MCF 10A (cell line): ENCODE measurements around the gene RPS18. TPM values are rescaled to one million over a fixed set of nuclear protein-coding genes. Genes with fewer than 3 reads are reported as not detected.

ENCODE experiments used
- BruUV-seq: library from RNA; stranded (reverse); fragments of 400-500 nt; replicated peaks from 2 replicates; lab custom pipeline; 2021; lab: Mats Ljungman, UMichigan
- CTCF ChIA-PET: fragments of 300-600 bp; sonication (Branson Sonifier 250); formaldehyde crosslinking; extraction: SDS; loops from one replicate; lab custom pipeline; 2021; ENCODE audit warnings: antibody characterized with exemption, inconsistent platforms; lab: Yijun Ruan, JAX
- POLR2A ChIA-PET: fragments of 300-600, 350-650 bp; sonication (Branson Sonifier 250); formaldehyde crosslinking; extraction: SDS; loops from one replicate; lab custom pipeline; 2020; ENCODE audit warnings: antibody characterized with exemption, inconsistent platforms; lab: Yijun Ruan, JAX
- DNase-seq: peaks from one replicate; pipeline ENCODE4 v3.0.0-alpha.2; 2018; ENCODE audit not compliant: unreplicated experiment
- H3K27ac Mint-ChIP-seq: one replicate; pipeline ENCODE4 v1.8.0; 2022; ENCODE audit warnings: mild to moderate bottlenecking, low read depth, mixed read lengths; ENCODE audit not compliant: unreplicated experiment
- H3K27me3 Mint-ChIP-seq: one replicate; pipeline ENCODE4 v1.8.0; 2022; ENCODE audit warnings: mixed read lengths; ENCODE audit not compliant: insufficient read depth, unreplicated experiment
- H3K36me3 Mint-ChIP-seq: one replicate; pipeline ENCODE4 v1.8.0; 2022; ENCODE audit warnings: mild to moderate bottlenecking, moderate library complexity, mixed read lengths; ENCODE audit not compliant: insufficient read depth, unreplicated experiment
- H3K4me1 Mint-ChIP-seq: one replicate; pipeline ENCODE4 v1.8.0; 2022; ENCODE audit warnings: mixed read lengths; ENCODE audit not compliant: insufficient read depth, unreplicated experiment
- H3K4me3 Mint-ChIP-seq: one replicate; pipeline ENCODE4 v1.8.0; 2022; ENCODE audit warnings: mild to moderate bottlenecking, moderate library complexity, mixed read lengths; ENCODE audit not compliant: unreplicated experiment
- H3K9me3 Mint-ChIP-seq: one replicate; pipeline ENCODE4 v1.8.0; 2022; ENCODE audit warnings: mixed read lengths; ENCODE audit not compliant: unreplicated experiment
- intact Hi-C: fragments of 100-400 bp; cut with micrococcal nuclease; formaldehyde crosslinking; loops from 2 replicates; pipeline ENCODE4 v1.14.1; 2022
- total RNA-seq: library from RNA; stranded (reverse); gene quantifications from 2 replicates; pipeline ENCODE4 v1.2.3, GENCODE V29; 2022
- TF ChIP-seq, protein P1 (sequence below): fragments of 200-600 bp; IDR thresholded peaks from one replicate; pipeline ENCODE4 v1.8.0; 2022; ENCODE audit warnings: antibody characterized with exemption, mild to moderate bottlenecking; ENCODE audit not compliant: unreplicated experiment

RPS18 gene
- total RNA-seq, 1 experiment from 2014 or later, result 4,063 TPM

DNA sequence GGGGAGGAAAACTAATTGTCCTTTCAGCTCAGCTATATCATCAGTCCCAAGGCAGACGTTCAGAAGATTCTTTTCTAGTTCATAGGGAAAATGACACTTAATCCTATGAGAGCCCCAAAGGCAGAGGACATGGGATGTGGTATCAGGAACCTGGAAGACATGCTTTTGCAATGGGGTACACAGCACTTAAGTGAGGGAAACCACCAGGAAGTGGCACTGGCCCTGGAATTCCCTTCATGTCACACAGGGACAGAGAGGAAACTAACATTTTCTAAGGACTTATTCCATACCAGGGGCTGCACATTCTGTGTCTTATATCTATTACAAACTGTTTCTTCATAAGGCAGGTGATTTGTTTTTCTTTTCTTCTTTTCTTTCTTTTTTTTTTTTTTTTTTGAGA lies 28.4 kb upstream of the RPS18 start:
- BruUV-seq, result no TSS peak
- no peak overlapping the region for H3K4me3 Mint-ChIP-seq
- no peaks in the 10 kb centered on the region for H3K9me3 Mint-ChIP-seq
- no peaks in the 10 kb centered on the region for H3K4me1 Mint-ChIP-seq
- H3K27ac Mint-ChIP-seq, result no peak overlapping the region
- no peak for DNase-seq
- POLR2A ChIA-PET, result interaction anchor here (0.8 kb wide), 1 partner anchor 11 kb away, joined by 3 read pairs; no protein-coding TSS in a partner anchor
- CTCF ChIA-PET, result interaction anchor here (1.0 kb wide), 1 partner anchor 94 kb away, joined by 4 read pairs; no protein-coding TSS in a partner anchor
- TF ChIP-seq, protein P1, sequence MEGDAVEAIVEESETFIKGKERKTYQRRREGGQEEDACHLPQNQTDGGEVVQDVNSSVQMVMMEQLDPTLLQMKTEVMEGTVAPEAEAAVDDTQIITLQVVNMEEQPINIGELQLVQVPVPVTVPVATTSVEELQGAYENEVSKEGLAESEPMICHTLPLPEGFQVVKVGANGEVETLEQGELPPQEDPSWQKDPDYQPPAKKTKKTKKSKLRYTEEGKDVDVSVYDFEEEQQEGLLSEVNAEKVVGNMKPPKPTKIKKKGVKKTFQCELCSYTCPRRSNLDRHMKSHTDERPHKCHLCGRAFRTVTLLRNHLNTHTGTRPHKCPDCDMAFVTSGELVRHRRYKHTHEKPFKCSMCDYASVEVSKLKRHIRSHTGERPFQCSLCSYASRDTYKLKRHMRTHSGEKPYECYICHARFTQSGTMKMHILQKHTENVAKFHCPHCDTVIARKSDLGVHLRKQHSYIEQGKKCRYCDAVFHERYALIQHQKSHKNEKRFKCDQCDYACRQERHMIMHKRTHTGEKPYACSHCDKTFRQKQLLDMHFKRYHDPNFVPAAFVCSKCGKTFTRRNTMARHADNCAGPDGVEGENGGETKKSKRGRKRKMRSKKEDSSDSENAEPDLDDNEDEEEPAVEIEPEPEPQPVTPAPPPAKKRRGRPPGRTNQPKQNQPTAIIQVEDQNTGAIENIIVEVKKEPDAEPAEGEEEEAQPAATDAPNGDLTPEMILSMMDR, result no peak
- peaks cover 46% of the 10 kb centered on the region for H3K27me3 Mint-ChIP-seq
- peaks cover 3% of the 10 kb centered on the region for H3K36me3 Mint-ChIP-seq
- intact Hi-C loops, result no loop called here

DNA sequence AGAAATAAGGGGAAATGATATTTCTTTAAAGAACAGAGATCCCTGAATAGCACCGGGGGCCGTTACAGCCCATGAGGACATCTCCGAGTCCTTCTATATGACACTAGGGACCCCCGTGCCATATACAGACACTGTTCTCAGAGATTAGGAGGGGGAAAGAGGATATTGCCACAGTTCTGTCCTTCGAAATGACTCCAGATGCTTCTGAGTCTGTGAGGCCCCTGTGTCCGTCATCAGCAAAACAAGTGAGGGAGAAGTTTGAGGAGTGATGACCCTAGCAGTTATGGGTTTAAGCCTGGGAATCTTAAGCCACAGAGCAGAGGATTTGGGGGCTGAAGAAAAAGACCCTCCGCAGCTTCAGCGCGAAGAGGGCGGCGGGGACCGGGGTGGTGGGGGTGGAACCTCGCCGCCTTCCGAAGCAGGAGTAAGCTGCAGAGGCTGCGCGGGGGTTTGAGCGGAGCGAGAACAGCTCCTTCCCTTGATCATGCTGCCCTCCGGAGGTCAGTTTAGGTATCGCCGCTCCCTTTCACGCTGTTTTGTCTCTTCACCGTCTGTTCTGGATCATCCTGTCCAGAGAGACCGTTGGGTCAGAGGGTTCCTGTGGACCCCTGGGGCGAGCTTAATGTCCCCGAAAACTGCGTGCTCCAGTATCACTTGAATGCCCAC lies 23.8 kb upstream of the RPS18 start:
- Mint-ChIP-seq H3K27ac (peak overlapping the region; percentile 70), H3K9me3 (no peaks in the 10 kb centered on the region), H3K4me1 (peaks cover 22% of the 10 kb centered on the region), H3K27me3 (peaks cover 10% of the 10 kb centered on the region), H3K36me3 (peaks cover 41% of the 10 kb centered on the region), H3K4me3 (peak overlapping the region; percentile 82)
- no TSS peak for BruUV-seq
- TF ChIP-seq, protein P1, result peak; percentile 97
- CTCF ChIA-PET, result interaction anchor here (0.6 to 2.8 kb wide), 41 partner anchors 10 to 925 kb away, joined by 3 to 31 read pairs (median 5); partner anchors contain the start of genes BRD2, HSD17B8, RPS18 and VPS52
- POLR2A ChIA-PET, result interaction anchor here (0.5 to 5.5 kb wide), 31 partner anchors 8 to 348 kb away, joined by 3 to 110 read pairs (median 4); partner anchors contain the start of genes B3GALT4, BRD2, HSD17B8 and PFDN6
- DNase-seq, result peak; percentile 90
- intact Hi-C loops, result loop anchor here (1.0 to 2.0 kb wide), 5 partner anchors 39 to 234 kb away; partner anchors contain the start of genes RING1, RXRB and SLC39A7

DNA sequence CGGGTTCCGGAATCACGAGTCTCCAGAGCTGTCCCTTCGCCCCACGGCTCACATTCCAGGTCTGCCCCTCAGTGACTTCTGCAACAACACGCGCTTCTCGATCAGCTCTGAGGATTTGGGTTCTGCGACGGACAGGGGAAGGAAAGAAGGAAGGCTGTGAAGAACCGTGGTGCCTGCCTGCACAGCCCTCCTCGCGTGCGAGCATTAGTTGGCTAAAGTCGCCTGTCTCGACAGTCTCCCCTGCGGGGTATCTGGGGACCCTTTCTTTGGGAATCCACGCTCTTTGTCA lies 23.3 kb upstream of the RPS18 start:
- peaks cover 41% of the 10 kb centered on the region for H3K36me3 Mint-ChIP-seq
- peak overlapping the region; percentile 82 for H3K4me3 Mint-ChIP-seq
- H3K9me3 Mint-ChIP-seq, result no peaks in the 10 kb centered on the region
- CTCF ChIA-PET, result interaction anchor here (0.7 to 2.8 kb wide), 38 partner anchors 9 to 925 kb away, joined by 3 to 31 read pairs (median 5); partner anchors contain the start of genes HSD17B8, RPS18 and VPS52
- peaks cover 22% of the 10 kb centered on the region for H3K4me1 Mint-ChIP-seq
- H3K27me3 Mint-ChIP-seq, result peaks cover 5% of the 10 kb centered on the region
- POLR2A ChIA-PET, result interaction anchor here (0.7 to 5.5 kb wide), 25 partner anchors 8 to 349 kb away, joined by 3 to 110 read pairs (median 6); partner anchors contain the start of genes B3GALT4, BRD2, HSD17B8 and PFDN6
- DNase-seq, result no peak
- peak overlapping the region; percentile 70 for H3K27ac Mint-ChIP-seq
- BruUV-seq, result TSS peak; percentile 29
- TF ChIP-seq, protein P1, result no peak
- intact Hi-C loops, result loop anchor here (1.0 to 2.0 kb wide), 5 partner anchors 40 to 234 kb away; partner anchors contain the start of genes RING1, RXRB and SLC39A7
